B cell (primary cell): ENCODE measurements around the gene WDHD1. TPM values are rescaled to one million over a fixed set of nuclear protein-coding genes. Genes with fewer than 3 reads are reported as not detected.

Experiments
- ATAC-seq: fragments of 200-7000 bp; cut with Tn5 transposase; one replicate; pipeline ENCODE4 v1.10.0; 2021; ENCODE audit warnings: low read depth, mild to moderate bottlenecking, moderate number of reproducible peaks, moderate library complexity
- CTCF ChIA-PET: fragments of 350-600 bp; sonication (Branson Sonifier 250); formaldehyde crosslinking; loops from one replicate; lab custom pipeline; 2021; ENCODE audit warnings: antibody characterized with exemption, inconsistent platforms; lab: Charles Lee
- POLR2A ChIA-PET: fragments of 350-600 bp; sonication (Branson Sonifier 250); formaldehyde crosslinking; loops from one replicate; lab custom pipeline; 2021; ENCODE audit warnings: antibody characterized with exemption; lab: Charles Lee
- DNase-seq: peaks from one replicate; pipeline ENCODE4 v3.0.0; 2013
- H2AFZ ChIP-seq: 2 replicates; pipeline ENCODE4 v1.6.1; 2012; ENCODE audit warnings: mild to moderate bottlenecking, low read depth, low read length; ENCODE audit not compliant: insufficient read depth, poor library complexity, severe bottlenecking
- H3K27ac ChIP-seq, 2 donors: 1 replicate in 1 of 2; 2 replicates in 1 of 2; pipeline ENCODE4 v1.5.1; 2012 to 2013; ENCODE audit warnings: low read length in 2 of 2, mild to moderate bottlenecking in 2 of 2, moderate library complexity in 1 of 2
- H3K27me3 ChIP-seq, 4 experiments: fragments of 200-600 bp in 1 of 4; sonication (generic) in 1 of 4; replicated peaks in 1 of 4; 1 replicate in 2 of 4; 2 replicates in 2 of 4; pipeline versions ENCODE4 v1.6.1 to v1.7.0; 2013 to 2016; ENCODE audit warnings: low read length in 3 of 4, mild to moderate bottlenecking in 2 of 4, mixed read lengths in 1 of 4, moderate library complexity in 1 of 4; ENCODE audit not compliant: insufficient read depth in 4 of 4, control insufficient read depth in 3 of 4; ENCODE audit errors: control extremely low read depth in 1 of 4
- H3K36me3 ChIP-seq, 2 experiments: replicated peaks in 1 of 2; 1 replicate in 1 of 2; 2 replicates in 1 of 2; pipeline versions ENCODE4 v1.6.1 to v1.7.1; 2013; ENCODE audit warnings: low read length in 1 of 2; ENCODE audit not compliant: insufficient read depth in 2 of 2, control insufficient read depth in 1 of 2; ENCODE audit errors: control extremely low read depth in 1 of 2, extremely low read depth in 1 of 2
- H3K4me1 ChIP-seq, 2 donors: fragments of 200-600 bp in 1 of 2; sonication (generic) in 1 of 2; 1 replicate in 1 of 2; 2 replicates in 1 of 2; pipeline versions ENCODE4 v1.5.1 to v1.6.1; 2013 to 2017; ENCODE audit warnings: low read length in 2 of 2; ENCODE audit not compliant: control insufficient read depth in 2 of 2, insufficient read depth in 2 of 2
- H3K4me2 ChIP-seq: replicated peaks from 2 replicates; pipeline ENCODE3; 2012; ENCODE audit warnings: mild to moderate bottlenecking, low read depth, low read length; ENCODE audit not compliant: poor library complexity, severe bottlenecking
- H3K4me3 ChIP-seq, 5 experiments: fragments of 200-600 bp in 1 of 5; sonication (generic) in 1 of 5; 1 replicate in 3 of 5; 2 replicates in 2 of 5; pipeline versions ENCODE4 v1.5.1 to v1.7.0; 2011 to 2016; ENCODE audit warnings: low read length in 4 of 5, mild to moderate bottlenecking in 4 of 5, low read depth in 2 of 5, control low read depth in 1 of 5, moderate library complexity in 1 of 5; ENCODE audit not compliant: insufficient read depth in 1 of 5; ENCODE audit errors: control extremely low read depth in 1 of 5, extremely low read depth in 1 of 5
- H3K79me2 ChIP-seq: fragments of 200-600 bp; sonication (generic); one replicate; pipeline ENCODE4 v1.6.0; 2016; ENCODE audit warnings: low read length; ENCODE audit not compliant: control insufficient read depth, insufficient read depth
- H3K9ac ChIP-seq: fragments of 200-600 bp; sonication (generic); 2 replicates; pipeline ENCODE4 v1.6.1; 2017; ENCODE audit warnings: mild to moderate bottlenecking, low read length, moderate library complexity
- H3K9me3 ChIP-seq, 3 donors: one replicate each; pipeline versions ENCODE4 v1.6.1 to v1.7.1; 2013; ENCODE audit warnings: low read length in 2 of 3; ENCODE audit not compliant: control insufficient read depth in 2 of 3, insufficient read depth in 1 of 3; ENCODE audit errors: control extremely low read depth in 1 of 3
- H4K20me1 ChIP-seq: 2 replicates; pipeline ENCODE4 v1.6.0; 2012; ENCODE audit warnings: mild to moderate bottlenecking, low read length; ENCODE audit not compliant: insufficient read depth, control insufficient read depth, poor library complexity, severe bottlenecking
- H3K27ac Mint-ChIP-seq: one replicate; pipeline ENCODE4 v1.8.0; 2021; ENCODE audit warnings: mixed read lengths
- H3K27me3 Mint-ChIP-seq: one replicate; pipeline ENCODE4 v1.8.0; 2021; ENCODE audit warnings: mixed read lengths
- H3K4me1 Mint-ChIP-seq: one replicate; pipeline ENCODE4 v1.8.0; 2021; ENCODE audit warnings: mixed read lengths
- H3K4me3 Mint-ChIP-seq: one replicate; pipeline ENCODE4 v1.8.0; 2021; ENCODE audit warnings: mixed read lengths
- H3K9me3 Mint-ChIP-seq: one replicate; pipeline ENCODE4 v1.8.0; 2022; ENCODE audit warnings: mixed read lengths; ENCODE audit not compliant: insufficient read depth
- CTCF ChIP-seq: fragments of 200-600 bp; IDR thresholded peaks from one replicate; pipeline ENCODE4 v1.8.0; 2022; ENCODE audit warnings: antibody characterized with exemption, mild to moderate bottlenecking
- EZH2 ChIP-seq: IDR thresholded peaks from 2 replicates; pipeline ENCODE4 v1.6.1; 2012; ENCODE audit warnings: borderline replicate concordance, low read depth, mild to moderate bottlenecking, moderate library complexity, low read length; ENCODE audit not compliant: insufficient read depth, poor library complexity, severe bottlenecking
- WGBS: methylation state at CpG from one replicate; pipeline ENCODE4 v1.1.5; 2013; ENCODE audit warnings: missing lambda C conversion rate; ENCODE audit not compliant: insufficient coverage; 5-methylcytosine and 5-hydroxymethylcytosine counted together
- intact Hi-C: fragments of 100-400 bp; cut with micrococcal nuclease; formaldehyde crosslinking; loops from one replicate; pipeline ENCODE4 v1.10.0; 2022
- polyA plus RNA-seq: library from polyadenylated mRNA; depleted of rRNA; stranded (reverse); fragments of >200 nt; gene quantifications from 2 replicates; pipeline ENCODE4 v1.2.3, GENCODE V29; 2012
- total RNA-seq, 2 donors: library from RNA; stranded (reverse); fragments of 120-200 nt in 1 of 2; gene quantifications; 1 replicate in 1 of 2; 2 replicates in 1 of 2; pipeline versions ENCODE4 v1.2.3 to v1.2.4, GENCODE V29; 2013 to 2022

The WDHD1 gene
- total and polyA plus RNA-seq, 2 donors (not counting 1 experiment from before 2014, with no cell fraction given) = 0.61 to 6.5 TPM

DNA sequence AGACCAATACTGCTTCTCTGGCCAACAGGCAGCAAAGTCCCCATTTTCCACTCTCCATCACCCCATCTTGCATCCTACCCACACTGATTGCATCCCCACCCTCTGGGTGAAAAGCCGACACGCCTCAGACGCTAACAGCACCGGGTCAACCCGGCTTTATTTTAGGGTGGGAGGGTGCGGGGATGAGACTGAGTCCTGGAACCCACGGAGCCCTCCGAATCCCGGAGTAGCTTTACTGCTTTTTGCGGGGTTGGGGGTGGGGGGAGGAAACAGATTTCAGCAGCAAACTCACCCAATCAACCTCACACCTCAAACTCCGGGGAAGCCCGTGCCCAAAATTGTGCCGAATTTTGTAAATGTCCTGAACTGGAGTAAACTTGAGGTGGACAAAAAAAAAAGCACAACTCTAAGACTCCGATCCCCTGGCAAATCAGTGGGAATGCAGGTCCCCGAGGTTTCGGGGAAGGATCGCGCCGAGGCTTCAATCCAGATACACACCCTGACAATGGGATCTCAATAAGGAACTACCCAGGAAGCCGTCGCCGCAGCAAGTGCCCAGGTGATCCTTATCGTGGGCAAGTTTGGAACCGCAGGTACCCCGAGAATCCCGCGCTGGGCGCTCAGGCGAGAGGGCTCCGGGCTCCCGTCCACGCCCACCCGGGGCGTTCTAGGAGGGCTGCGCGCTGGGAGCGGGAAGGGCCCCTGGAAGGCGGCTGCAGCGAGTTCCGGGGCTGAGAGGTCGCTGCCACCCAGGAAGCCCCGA, 125.3 kb downstream of the WDHD1 start:
- no peak for ATAC-seq
- peak overlapping the region; percentile 91 for H3K4me3 Mint-ChIP-seq

More for the DNA sequence above, 125.3 kb downstream of the WDHD1 start:
- ChIA-PET POLR2A (interaction anchor here (0.7 to 1.0 kb wide), 3 partner anchors 20 to 374 kb away, joined by 3 to 8 read pairs (median 5); no protein-coding TSS in a partner anchor), CTCF (interaction anchor here (0.7 to 7.0 kb wide), 12 partner anchors 8 to 509 kb away, joined by 3 to 40 read pairs (median 4); partner anchors contain the start of gene MAPK1IP1L)
- Histone ChIP-seq H3K27ac (peak overlapping the region; percentile 83 to 90), H4K20me1 (peaks cover 5% of the 10 kb centered on the region), H3K27me3 (no peaks in the 10 kb centered on the region), H3K36me3 (no peaks in the 10 kb centered on the region), H3K9ac (peak overlapping the region; percentile 91), H3K4me1 (peaks cover 9 to 16% of the 10 kb centered on the region in 2 donors), H3K9me3 (no peaks in the 10 kb centered on the region), H2AFZ (peak overlapping the region; percentile 89), H3K79me2 (peaks cover 35% of the 10 kb centered on the region), H3K4me2 (peak overlapping the region; percentile 92), H3K4me3 (peak overlapping the region; percentile 50 to 92 (median 83))
- Mint-ChIP-seq H3K27me3 (no peaks in the 10 kb centered on the region), H3K4me1 (peaks cover 16% of the 10 kb centered on the region), H3K27ac (peak overlapping the region; percentile 86), H3K9me3 (no peaks in the 10 kb centered on the region)
- 0% methylated on average over 29 of the region's 42 CpGs for WGBS
- intact Hi-C loops = loop anchor here (1.0 to 5.0 kb wide), 11 partner anchors 8 to 509 kb away; partner anchors contain the start of genes ATG14, CGRRF1, FBXO34 and MAPK1IP1L
- TF ChIP-seq EZH2 (no peak), CTCF (no peak)
- no peak for DNase-seq
